CD4-positive, alpha-beta T cell treated with Interleukin-2 at 100 ng/mL for 4 hours (primary cell): ENCODE measurements around the gene HBEGF.
"Not testable (repeated sequence)": the region's sequence is repeated elsewhere in the genome, so short reads cannot be mapped to it uniquely, and the experiment has no call there.

Experiments
- DNase-seq: peaks from one replicate; pipeline ENCODE4 v3.0.0-alpha.2; 2020; ENCODE audit warnings: low spot score

The HBEGF gene

GRCh38 chr5:140360681-140361479 lies 14.5 kb upstream of the HBEGF start:
- DNase-seq, result no peak

GRCh38 chr5:140360101-140360500 lies 13.7 kb upstream of the HBEGF start, which contains the start of gene SLC4A9:
Gene SLC4A9, plus strand, starts transcription at chr5:140360194. Its CDS starts 43 bp downstream, at chr5:140360237.
- no peak for DNase-seq

- no peak for DNase-seq
Observed at GRCh38 chr5:140358738-140359310, 12.4 kb upstream of the HBEGF start.

- DNase-seq, result peak; percentile 84
Observed at GRCh38 chr5:140357726-140358093, 11.3 kb upstream of the HBEGF start.

GRCh38 chr5:140356853-140357725 lies 10.7 kb upstream of the HBEGF start:
- DNase-seq, result no peak

GRCh38 chr5:140355546-140355945 lies 9.1 kb upstream of the HBEGF start:
- DNase-seq, result no peak

GRCh38 chr5:140351609-140352334 lies 5.4 kb upstream of the HBEGF start:
- peak; percentile 90 for DNase-seq

GRCh38 chr5:140349244-140349643 lies 2.8 kb upstream of the HBEGF start:
- DNase-seq, result no peak

- no peak for DNase-seq
Observed at GRCh38 chr5:140348104-140348503, 1.7 kb upstream of the HBEGF start.

GRCh38 chr5:140347360-140347759 lies 957 bp upstream of the HBEGF start:
- no peak for DNase-seq

- no peak for DNase-seq
Observed at GRCh38 chr5:140345919-140346347, 470 bp downstream of the HBEGF start.

- no peak for DNase-seq
Observed at GRCh38 chr5:140344683-140345423, 1.6 kb downstream of the HBEGF start.

- not testable (repeated sequence) for DNase-seq
Observed at GRCh38 chr5:140343849-140344248, 2.6 kb downstream of the HBEGF start.

GRCh38 chr5:140342896-140343295 lies 3.5 kb downstream of the HBEGF start:
- no peak for DNase-seq

GRCh38 chr5:140342287-140342686 lies 4.1 kb downstream of the HBEGF start:
- DNase-seq, result peak; percentile 31

- DNase-seq, result no peak
Observed at GRCh38 chr5:140341591-140341990, 4.8 kb downstream of the HBEGF start.

- no peak for DNase-seq
Observed at GRCh38 chr5:140340605-140341121, 5.7 kb downstream of the HBEGF start.

GRCh38 chr5:140339636-140340035 lies 6.8 kb downstream of the HBEGF start:
- DNase-seq, result no peak

GRCh38 chr5:140338908-140339307 lies 7.5 kb downstream of the HBEGF start:
- no peak for DNase-seq

- DNase-seq, result no peak
Observed at GRCh38 chr5:140338336-140338735, 8.1 kb downstream of the HBEGF start.

GRCh38 chr5:140337880-140338279 lies 8.5 kb downstream of the HBEGF start:
- no peak for DNase-seq
